Measurements from ENCODE around the gene GJC1. TPM values are rescaled to one million over a fixed set of nuclear protein-coding genes. Genes with fewer than 3 reads are reported as not detected.
"Not testable (repeated sequence)": the region's sequence is repeated elsewhere in the genome, so short reads cannot be mapped to it uniquely, and the experiment has no call there.

GJC1 gene
- total RNA-seq, 1 donor = 10.5 TPM

- TF ChIP-seq, protein P1, sequence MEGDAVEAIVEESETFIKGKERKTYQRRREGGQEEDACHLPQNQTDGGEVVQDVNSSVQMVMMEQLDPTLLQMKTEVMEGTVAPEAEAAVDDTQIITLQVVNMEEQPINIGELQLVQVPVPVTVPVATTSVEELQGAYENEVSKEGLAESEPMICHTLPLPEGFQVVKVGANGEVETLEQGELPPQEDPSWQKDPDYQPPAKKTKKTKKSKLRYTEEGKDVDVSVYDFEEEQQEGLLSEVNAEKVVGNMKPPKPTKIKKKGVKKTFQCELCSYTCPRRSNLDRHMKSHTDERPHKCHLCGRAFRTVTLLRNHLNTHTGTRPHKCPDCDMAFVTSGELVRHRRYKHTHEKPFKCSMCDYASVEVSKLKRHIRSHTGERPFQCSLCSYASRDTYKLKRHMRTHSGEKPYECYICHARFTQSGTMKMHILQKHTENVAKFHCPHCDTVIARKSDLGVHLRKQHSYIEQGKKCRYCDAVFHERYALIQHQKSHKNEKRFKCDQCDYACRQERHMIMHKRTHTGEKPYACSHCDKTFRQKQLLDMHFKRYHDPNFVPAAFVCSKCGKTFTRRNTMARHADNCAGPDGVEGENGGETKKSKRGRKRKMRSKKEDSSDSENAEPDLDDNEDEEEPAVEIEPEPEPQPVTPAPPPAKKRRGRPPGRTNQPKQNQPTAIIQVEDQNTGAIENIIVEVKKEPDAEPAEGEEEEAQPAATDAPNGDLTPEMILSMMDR (IDR thresholded peaks at IDR 0.05; ENCODE audit: extremely low read depth, low read depth, low read length) = no peak
- H4K20me1 ChIP-seq (ENCODE audit: insufficient read depth, low read length) = peaks cover 2% of the 10 kb centered on the region
- H3K27me3 ChIP-seq (ENCODE audit: insufficient read depth, low read length) = no peaks in the 10 kb centered on the region
Measured at GRCh38 chr17:44826123-44826790, 3.8 kb downstream of the GJC1 start.

DNA sequence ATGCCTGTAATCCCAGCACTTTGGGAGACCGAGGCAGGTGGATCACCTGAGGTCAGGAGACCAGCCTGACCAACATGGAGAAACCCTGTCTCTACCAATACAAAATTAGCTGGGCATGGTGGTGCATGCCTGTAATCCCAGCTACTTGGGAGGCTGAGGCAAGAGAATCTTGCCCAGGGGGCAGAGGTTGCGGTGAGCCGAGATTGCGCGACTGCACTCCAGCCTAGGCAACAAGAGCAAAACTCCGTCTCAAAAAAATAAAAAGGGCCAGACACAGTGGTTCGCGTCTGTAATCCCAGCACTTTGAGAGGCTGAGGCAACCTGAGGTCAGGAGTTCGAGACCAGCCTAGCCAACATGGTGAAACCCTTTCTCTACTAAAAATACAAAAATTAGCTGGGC, 4.9 kb downstream of the GJC1 start:
- not testable (repeated sequence) for H3K4me2 ChIP-seq (ENCODE audit: insufficient read depth, low read length); H3K9me3 ChIP-seq (ENCODE audit: low read depth, low read length); H3K36me3 ChIP-seq (ENCODE audit: insufficient read depth, low read length); H2AFZ ChIP-seq (ENCODE audit: low read length); DNase-seq (ENCODE audit: insufficient read length, low spot score, missing footprints); H3K27me3 ChIP-seq (ENCODE audit: insufficient read depth, low read length); H3K27ac ChIP-seq (ENCODE audit: low read depth, low read length); H4K20me1 ChIP-seq (ENCODE audit: insufficient read depth, low read length); H3K4me3 ChIP-seq (ENCODE audit: insufficient read depth, low read length)
- H3K79me2 ChIP-seq (ENCODE audit: insufficient read depth, low read length) = peaks cover 70% of the 10 kb centered on the region
- H3K4me1 ChIP-seq (ENCODE audit: insufficient read depth, low read length) = peaks cover 39% of the 10 kb centered on the region

More at GRCh38 chr17:44826123-44826790, 3.8 kb downstream of the GJC1 start:
- H2AFZ ChIP-seq (ENCODE audit: low read length) = no peak overlapping the region
- H3K9me3 ChIP-seq (ENCODE audit: low read depth, low read length) = no peaks in the 10 kb centered on the region
- no peak overlapping the region for H3K4me3 ChIP-seq (ENCODE audit: insufficient read depth, low read length)
- peaks cover 30% of the 10 kb centered on the region for H3K4me1 ChIP-seq (ENCODE audit: insufficient read depth, low read length)
- H3K79me2 ChIP-seq (ENCODE audit: insufficient read depth, low read length) = peaks cover 70% of the 10 kb centered on the region
- H3K36me3 ChIP-seq (ENCODE audit: insufficient read depth, low read length) = no peaks in the 10 kb centered on the region
- H3K27ac ChIP-seq (ENCODE audit: low read depth, low read length) = peak overlapping the region; percentile 46
- peak; percentile 77 for DNase-seq (ENCODE audit: insufficient read length, low spot score, missing footprints)
- no peak overlapping the region for H3K4me2 ChIP-seq (ENCODE audit: insufficient read depth, low read length)

DNA sequence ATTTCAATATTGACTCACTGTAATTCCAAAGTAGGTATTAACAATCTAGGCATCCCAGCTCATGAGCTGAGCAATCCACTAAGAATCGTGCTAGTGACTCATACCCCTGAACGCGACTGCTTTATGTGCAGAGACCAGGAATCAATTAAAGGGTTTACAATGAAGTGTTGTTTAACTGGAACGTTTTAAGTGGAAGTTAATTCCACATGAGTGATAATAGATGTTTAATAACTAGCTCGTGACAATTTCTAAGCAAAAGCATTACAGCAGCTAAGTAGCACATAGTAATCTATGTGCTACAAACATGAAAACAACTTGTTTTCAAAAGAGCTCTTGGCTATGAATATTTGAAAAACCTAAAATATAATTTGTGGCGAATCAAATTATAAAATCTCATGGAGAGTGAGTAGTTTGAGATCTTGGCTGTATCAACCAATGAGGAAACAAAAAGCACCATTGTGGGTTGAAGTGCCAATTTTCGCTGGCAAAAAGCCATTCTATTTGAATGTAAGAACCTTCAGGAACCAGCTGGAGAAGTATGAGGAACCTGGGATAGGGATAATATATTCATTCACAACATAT, 9.4 kb downstream of the GJC1 start:
- H3K79me2 ChIP-seq (ENCODE audit: insufficient read depth, low read length) = peaks cover 72% of the 10 kb centered on the region
- TF ChIP-seq, protein P1 (IDR thresholded peaks at IDR 0.05; ENCODE audit: extremely low read depth, low read depth, low read length) = no peak
- H3K27me3 ChIP-seq (ENCODE audit: insufficient read depth, low read length) = no peaks in the 10 kb centered on the region
- no peaks in the 10 kb centered on the region for H4K20me1 ChIP-seq (ENCODE audit: insufficient read depth, low read length)
- H3K4me1 ChIP-seq (ENCODE audit: insufficient read depth, low read length) = peaks cover 31% of the 10 kb centered on the region
- H3K4me2 ChIP-seq (ENCODE audit: insufficient read depth, low read length) = peak overlapping the region; percentile 82
- H3K27ac ChIP-seq (ENCODE audit: low read depth, low read length) = peak overlapping the region; percentile 85
- DNase-seq (ENCODE audit: insufficient read length, low spot score, missing footprints) = peak; percentile 92
- peak overlapping the region; percentile 48 for H2AFZ ChIP-seq (ENCODE audit: low read length)
- H3K4me3 ChIP-seq (ENCODE audit: insufficient read depth, low read length) = peak overlapping the region; percentile 52
- H3K9me3 ChIP-seq (ENCODE audit: low read depth, low read length) = no peaks in the 10 kb centered on the region
- no peaks in the 10 kb centered on the region for H3K36me3 ChIP-seq (ENCODE audit: insufficient read depth, low read length)

- peaks cover 42% of the 10 kb centered on the region for H3K4me1 ChIP-seq (ENCODE audit: insufficient read depth, low read length)
- H3K4me3 ChIP-seq (ENCODE audit: insufficient read depth, low read length); H3K9me3 ChIP-seq (ENCODE audit: low read depth, low read length); H3K36me3 ChIP-seq (ENCODE audit: insufficient read depth, low read length); H3K4me2 ChIP-seq (ENCODE audit: insufficient read depth, low read length); H3K27me3 ChIP-seq (ENCODE audit: insufficient read depth, low read length); H2AFZ ChIP-seq (ENCODE audit: low read length); DNase-seq (ENCODE audit: insufficient read length, low spot score, missing footprints); H3K27ac ChIP-seq (ENCODE audit: low read depth, low read length); H4K20me1 ChIP-seq (ENCODE audit: insufficient read depth, low read length): not testable (repeated sequence)
- peaks cover 63% of the 10 kb centered on the region for H3K79me2 ChIP-seq (ENCODE audit: insufficient read depth, low read length)
Measured at GRCh38 chr17:44818508-44818907, 11.6 kb downstream of the GJC1 start.

DNA sequence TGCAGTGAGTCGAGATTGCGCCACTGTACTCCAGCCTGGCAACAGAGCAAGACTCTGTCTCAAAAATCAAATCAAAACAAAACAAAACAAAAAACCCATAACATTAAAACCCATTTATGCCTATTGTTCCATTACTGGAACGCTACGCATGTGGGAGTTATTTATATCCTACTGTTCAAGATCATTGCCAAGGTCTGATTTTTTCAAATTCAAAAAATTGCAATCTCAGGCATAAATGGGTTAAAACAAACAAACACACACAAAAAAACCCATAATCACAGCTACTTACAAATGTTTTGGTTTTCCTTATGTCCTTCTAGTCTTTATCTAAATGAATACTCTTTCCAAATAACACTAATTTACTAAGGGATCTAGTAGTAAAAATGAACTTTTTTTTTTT, 17.8 kb downstream of the GJC1 start:
- H3K27ac ChIP-seq (ENCODE audit: low read depth, low read length) = no peak overlapping the region
- H3K27me3 ChIP-seq (ENCODE audit: insufficient read depth, low read length) = no peaks in the 10 kb centered on the region
- no peak overlapping the region for H2AFZ ChIP-seq (ENCODE audit: low read length)
- TF ChIP-seq, protein P1 (IDR thresholded peaks at IDR 0.05; ENCODE audit: extremely low read depth, low read depth, low read length) = no peak
- H3K79me2 ChIP-seq (ENCODE audit: insufficient read depth, low read length) = peaks cover 75% of the 10 kb centered on the region
- H3K4me3 ChIP-seq (ENCODE audit: insufficient read depth, low read length) = no peak overlapping the region
- H3K9me3 ChIP-seq (ENCODE audit: low read depth, low read length) = no peaks in the 10 kb centered on the region
- peaks cover 27% of the 10 kb centered on the region for H3K4me1 ChIP-seq (ENCODE audit: insufficient read depth, low read length)
- no peak for DNase-seq (ENCODE audit: insufficient read length, low spot score, missing footprints)
- no peaks in the 10 kb centered on the region for H3K36me3 ChIP-seq (ENCODE audit: insufficient read depth, low read length)
- no peaks in the 10 kb centered on the region for H4K20me1 ChIP-seq (ENCODE audit: insufficient read depth, low read length)
- H3K4me2 ChIP-seq (ENCODE audit: insufficient read depth, low read length) = no peak overlapping the region

- not testable (repeated sequence) for H3K27me3 ChIP-seq (ENCODE audit: insufficient read depth, low read length); H3K27ac ChIP-seq (ENCODE audit: low read depth, low read length); H4K20me1 ChIP-seq (ENCODE audit: insufficient read depth, low read length); H3K9me3 ChIP-seq (ENCODE audit: low read depth, low read length); DNase-seq (ENCODE audit: insufficient read length, low spot score, missing footprints); H3K4me3 ChIP-seq (ENCODE audit: insufficient read depth, low read length); H2AFZ ChIP-seq (ENCODE audit: low read length); H3K4me2 ChIP-seq (ENCODE audit: insufficient read depth, low read length)
- peaks cover 25% of the 10 kb centered on the region for H3K36me3 ChIP-seq (ENCODE audit: insufficient read depth, low read length)
- H3K4me1 ChIP-seq (ENCODE audit: insufficient read depth, low read length) = peaks cover 19% of the 10 kb centered on the region
- peaks cover 84% of the 10 kb centered on the region for H3K79me2 ChIP-seq (ENCODE audit: insufficient read depth, low read length)
Measured at GRCh38 chr17:44808656-44809388, 21.3 kb downstream of the GJC1 start.
